ENCODE results near the gene NANOS3. TPM values are rescaled to one million over a fixed set of nuclear protein-coding genes. Genes with fewer than 3 reads are reported as not detected.

Gene NANOS3
- total RNA-seq, 1 donor from 2014 or later = 2.9 TPM

GRCh38 chr19:13899912-13900584, 23.1 kb downstream of the NANOS3 start:
- Histone ChIP-seq H3K27ac (ENCODE audit: low read depth, low read length) (no peak overlapping the region), H3K4me1 (ENCODE audit: insufficient read depth, low read length) (no peaks in the 10 kb centered on the region), H3K79me2 (ENCODE audit: insufficient read depth, low read length) (no peaks in the 10 kb centered on the region), H3K9ac (ENCODE audit: low read length) (no peak overlapping the region), H3K4me3 (ENCODE audit: insufficient read depth, low read depth, low read length) (no peak overlapping the region), H2AFZ (ENCODE audit: low read depth, low read length) (no peak overlapping the region), H3K36me3 (ENCODE audit: insufficient read depth, low read length) (no peaks in the 10 kb centered on the region), H3K27me3 (ENCODE audit: insufficient read depth, low read length) (no peaks in the 10 kb centered on the region), H4K20me1 (ENCODE audit: insufficient read depth, low read length) (no peaks in the 10 kb centered on the region), H3K4me2 (ENCODE audit: low read length) (no peak overlapping the region), H3K9me3 (ENCODE audit: insufficient read depth, low read depth, low read length) (no peaks in the 10 kb centered on the region)
- H3K9me3 Mint-ChIP-seq (ENCODE audit: unreplicated experiment) = no peaks in the 10 kb centered on the region
- H3K4me1 Mint-ChIP-seq (ENCODE audit: low read depth, unreplicated experiment) = no peaks in the 10 kb centered on the region
- FAIRE-seq (no peak), DNase-seq (ENCODE audit: low read depth) (no peak)
- no peak overlapping the region for H3K4me3 Mint-ChIP-seq (ENCODE audit: unreplicated experiment)
- TF ChIP-seq EZH2 (IDR thresholded peaks at IDR 0.05; ENCODE audit: insufficient read depth, low read length) = no peak
- TF ChIP-seq, protein P1, sequence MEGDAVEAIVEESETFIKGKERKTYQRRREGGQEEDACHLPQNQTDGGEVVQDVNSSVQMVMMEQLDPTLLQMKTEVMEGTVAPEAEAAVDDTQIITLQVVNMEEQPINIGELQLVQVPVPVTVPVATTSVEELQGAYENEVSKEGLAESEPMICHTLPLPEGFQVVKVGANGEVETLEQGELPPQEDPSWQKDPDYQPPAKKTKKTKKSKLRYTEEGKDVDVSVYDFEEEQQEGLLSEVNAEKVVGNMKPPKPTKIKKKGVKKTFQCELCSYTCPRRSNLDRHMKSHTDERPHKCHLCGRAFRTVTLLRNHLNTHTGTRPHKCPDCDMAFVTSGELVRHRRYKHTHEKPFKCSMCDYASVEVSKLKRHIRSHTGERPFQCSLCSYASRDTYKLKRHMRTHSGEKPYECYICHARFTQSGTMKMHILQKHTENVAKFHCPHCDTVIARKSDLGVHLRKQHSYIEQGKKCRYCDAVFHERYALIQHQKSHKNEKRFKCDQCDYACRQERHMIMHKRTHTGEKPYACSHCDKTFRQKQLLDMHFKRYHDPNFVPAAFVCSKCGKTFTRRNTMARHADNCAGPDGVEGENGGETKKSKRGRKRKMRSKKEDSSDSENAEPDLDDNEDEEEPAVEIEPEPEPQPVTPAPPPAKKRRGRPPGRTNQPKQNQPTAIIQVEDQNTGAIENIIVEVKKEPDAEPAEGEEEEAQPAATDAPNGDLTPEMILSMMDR (IDR thresholded peaks at IDR 0.05; ENCODE audit: insufficient read depth, low read depth, low read length) = no peak
- peaks cover 9% of the 10 kb centered on the region for H3K27me3 Mint-ChIP-seq (ENCODE audit: low read depth, unreplicated experiment)
- no peaks in the 10 kb centered on the region for H3K36me3 Mint-ChIP-seq (ENCODE audit: low read depth, unreplicated experiment)
- no peak overlapping the region for H3K27ac Mint-ChIP-seq (ENCODE audit: unreplicated experiment)

DNA sequence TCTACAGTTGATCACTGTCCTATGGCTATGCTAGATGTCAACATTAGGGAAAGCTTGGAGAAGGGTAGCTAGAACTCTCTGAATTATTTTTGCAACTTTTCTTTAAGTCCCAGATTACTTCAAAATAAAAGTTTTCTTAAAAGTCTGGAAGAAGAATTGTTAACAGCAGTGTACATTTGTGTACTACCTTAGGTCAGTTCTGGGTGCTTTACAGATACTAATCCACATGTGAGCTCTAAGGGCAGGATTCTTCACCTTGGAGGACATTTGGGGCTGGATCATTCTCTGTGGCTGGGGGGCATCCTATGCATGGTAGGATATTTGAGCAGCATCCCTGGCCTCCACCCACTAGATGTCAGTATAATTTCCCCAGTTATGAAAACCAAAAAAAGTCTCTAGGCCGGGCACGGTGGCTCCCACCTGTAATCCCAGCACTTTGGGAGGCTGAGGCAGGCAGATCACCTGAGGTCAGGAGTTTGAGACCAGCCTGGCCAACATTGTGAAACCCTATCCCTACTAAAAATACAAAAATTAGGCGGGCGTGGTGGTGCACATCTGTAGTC, 26.1 kb downstream of the NANOS3 start:
- Histone ChIP-seq H3K4me3 (ENCODE audit: insufficient read depth, low read depth, low read length) (no peak overlapping the region), H3K9me3 (ENCODE audit: insufficient read depth, low read depth, low read length) (no peaks in the 10 kb centered on the region), H2AFZ (ENCODE audit: low read depth, low read length) (no peak overlapping the region), H3K9ac (ENCODE audit: low read length) (no peak overlapping the region), H3K36me3 (ENCODE audit: insufficient read depth, low read length) (no peaks in the 10 kb centered on the region), H3K4me2 (ENCODE audit: low read length) (no peak overlapping the region), H3K4me1 (ENCODE audit: insufficient read depth, low read length) (peaks cover 6% of the 10 kb centered on the region), H3K27ac (ENCODE audit: low read depth, low read length) (no peak overlapping the region), H4K20me1 (ENCODE audit: insufficient read depth, low read length) (no peaks in the 10 kb centered on the region), H3K27me3 (ENCODE audit: insufficient read depth, low read length) (no peaks in the 10 kb centered on the region), H3K79me2 (ENCODE audit: insufficient read depth, low read length) (no peaks in the 10 kb centered on the region)
- Mint-ChIP-seq H3K27ac (ENCODE audit: unreplicated experiment) (no peak overlapping the region), H3K36me3 (ENCODE audit: low read depth, unreplicated experiment) (no peaks in the 10 kb centered on the region), H3K9me3 (ENCODE audit: unreplicated experiment) (no peaks in the 10 kb centered on the region), H3K4me3 (ENCODE audit: unreplicated experiment) (no peak overlapping the region), H3K4me1 (ENCODE audit: low read depth, unreplicated experiment) (no peaks in the 10 kb centered on the region), H3K27me3 (ENCODE audit: low read depth, unreplicated experiment) (peaks cover 9% of the 10 kb centered on the region)
- FAIRE-seq = no peak
- TF ChIP-seq EZH2 (IDR thresholded peaks at IDR 0.05; ENCODE audit: insufficient read depth, low read length) = no peak
- TF ChIP-seq, protein P1 (IDR thresholded peaks at IDR 0.05; ENCODE audit: insufficient read depth, low read depth, low read length) = peak; percentile 38
- DNase-seq (ENCODE audit: low read depth) = no peak
